Inferior parietal cortex (tissue), 1 donor: ENCODE results near the gene PDE12.
A peak's percentile ranks its signal among the peaks of the same experiment; 100 is the strongest.

Experiments used
- DNase-seq: peaks from one replicate; pipeline ENCODE4 v3.0.0-alpha.2; 2016; ENCODE audit errors: extremely low spot score

Gene PDE12

GRCh38 chr3:57555738-57556458, at the start of gene PDE12:
Gene PDE12 (plus strand): TSS chr3:57556274. CDS start chr3:57556380, 106 bp downstream.
- peak; percentile 95 for DNase-seq

- DNase-seq: no peak
These were observed 43.9 kb upstream of the PDE12 start for GRCh38 chr3:57512166-57512565.

- no peak for DNase-seq
These were observed 37.7 kb upstream of the PDE12 start for GRCh38 chr3:57518276-57518915.

GRCh38 chr3:57530071-57530608, 25.9 kb upstream of the PDE12 start:
- no peak for DNase-seq

- DNase-seq: no peak
These were observed 17.6 kb upstream of the PDE12 start for GRCh38 chr3:57538465-57538864.

- no peak for DNase-seq
These were observed 11.6 kb upstream of the PDE12 start, which contains the start of gene DNAH12 for GRCh38 chr3:57544181-57545125. Gene DNAH12 (minus strand): TSS chr3:57544344. CDS start chr3:57542870, 1,474 bp downstream.

GRCh38 chr3:57545636-57546268, 10.3 kb upstream of the PDE12 start:
- no peak for DNase-seq

GRCh38 chr3:57546616-57547015, 9.5 kb upstream of the PDE12 start:
- no peak for DNase-seq

- no peak for DNase-seq
These were observed 768 bp upstream of the PDE12 start for GRCh38 chr3:57555306-57555705.

- no peak for DNase-seq
These were observed 498 bp downstream of the PDE12 start for GRCh38 chr3:57556459-57557084.

GRCh38 chr3:57557085-57557537, 1.0 kb downstream of the PDE12 start:
- no peak for DNase-seq

GRCh38 chr3:57559526-57559925, 3.5 kb downstream of the PDE12 start:
- no peak for DNase-seq

- no peak for DNase-seq
These were observed 13.9 kb downstream of the PDE12 start for GRCh38 chr3:57569859-57570450.

GRCh38 chr3:57570878-57571277, 14.8 kb downstream of the PDE12 start:
- DNase-seq: no peak

GRCh38 chr3:57572096-57572495, 16.0 kb downstream of the PDE12 start:
- no peak for DNase-seq

GRCh38 chr3:57575966-57576626, 20.0 kb downstream of the PDE12 start:
- no peak for DNase-seq

- DNase-seq: no peak
These were observed 21.7 kb downstream of the PDE12 start for GRCh38 chr3:57577801-57578200.

- DNase-seq: no peak
These were observed 26.5 kb downstream of the PDE12 start for GRCh38 chr3:57582474-57583168.

- no peak for DNase-seq
These were observed 27.5 kb downstream of the PDE12 start for GRCh38 chr3:57583544-57583943.
